Astrocyte (in vitro differentiated cells and primary cell): ENCODE measurements around the gene CD244. TPM values are rescaled to one million over a fixed set of nuclear protein-coding genes. Genes with fewer than 3 reads are reported as not detected.

ENCODE experiments used
- DNase-seq: peaks from one replicate; pipeline ENCODE4 v3.0.0-alpha.2; 2010; ENCODE audit warnings: low read depth
- FAIRE-seq: peaks from 2 replicates; lab custom pipeline; 2011; peaks lifted over from hg19 to GRCh38; lab: Jason Lieb, UNC
- H2AFZ ChIP-seq: 2 replicates; pipeline ENCODE4 v1.6.0; 2012; ENCODE audit warnings: low read depth, low read length, inconsistent platforms
- H3K27ac ChIP-seq: 2 replicates; pipeline ENCODE4 v1.5.1; 2011; ENCODE audit warnings: low read depth, low read length, inconsistent platforms
- H3K27me3 ChIP-seq: 2 replicates; pipeline ENCODE4 v1.6.0; 2011; ENCODE audit warnings: low read length, inconsistent platforms; ENCODE audit not compliant: insufficient read depth
- H3K36me3 ChIP-seq: 2 replicates; pipeline ENCODE4 v1.5.1; 2011; ENCODE audit warnings: low read length, inconsistent platforms; ENCODE audit not compliant: insufficient read depth
- H3K4me1 ChIP-seq: 2 replicates; pipeline ENCODE4 v1.5.1; 2011; ENCODE audit warnings: low read length, inconsistent platforms; ENCODE audit not compliant: insufficient read depth
- H3K4me2 ChIP-seq: 2 replicates; pipeline ENCODE4 v1.6.0; 2012; ENCODE audit warnings: low read length, inconsistent platforms
- H3K4me3 ChIP-seq: 2 replicates; pipeline ENCODE4 v1.5.1; 2011; ENCODE audit warnings: low read depth, mild to moderate bottlenecking, low read length, inconsistent platforms; ENCODE audit not compliant: insufficient read depth
- H3K79me2 ChIP-seq: 2 replicates; pipeline ENCODE4 v1.6.0; 2012; ENCODE audit warnings: mild to moderate bottlenecking, low read length, inconsistent platforms; ENCODE audit not compliant: insufficient read depth
- H3K9ac ChIP-seq: 2 replicates; pipeline ENCODE4 v1.6.0; 2012; ENCODE audit warnings: mild to moderate bottlenecking, low read length, inconsistent platforms
- H3K9me3 ChIP-seq: 2 replicates; pipeline ENCODE4 v1.5.1; 2012; ENCODE audit warnings: low read depth, mild to moderate bottlenecking, low read length, inconsistent platforms; ENCODE audit not compliant: insufficient read depth
- H4K20me1 ChIP-seq: 2 replicates; pipeline ENCODE4 v1.6.0; 2012; ENCODE audit warnings: low read length, inconsistent platforms; ENCODE audit not compliant: insufficient read depth
- H3K27ac Mint-ChIP-seq: one replicate; pipeline ENCODE4 v1.8.0; 2021; ENCODE audit warnings: mild to moderate bottlenecking, mixed read lengths; ENCODE audit not compliant: unreplicated experiment
- H3K27me3 Mint-ChIP-seq: one replicate; pipeline ENCODE4 v1.8.0; 2021; ENCODE audit warnings: low read depth, mixed read lengths; ENCODE audit not compliant: unreplicated experiment
- H3K36me3 Mint-ChIP-seq: one replicate; pipeline ENCODE4 v1.8.0; 2021; ENCODE audit warnings: low read depth, mixed read lengths; ENCODE audit not compliant: unreplicated experiment
- H3K4me1 Mint-ChIP-seq: one replicate; pipeline ENCODE4 v1.8.0; 2021; ENCODE audit warnings: low read depth, mixed read lengths; ENCODE audit not compliant: unreplicated experiment
- H3K4me3 Mint-ChIP-seq: one replicate; pipeline ENCODE4 v1.8.0; 2021; ENCODE audit warnings: mild to moderate bottlenecking, moderate library complexity, mixed read lengths; ENCODE audit not compliant: unreplicated experiment
- H3K9me3 Mint-ChIP-seq: one replicate; pipeline ENCODE4 v1.8.0; 2021; ENCODE audit warnings: mild to moderate bottlenecking, mixed read lengths; ENCODE audit not compliant: unreplicated experiment
- EZH2 ChIP-seq: IDR thresholded peaks from 2 replicates; pipeline ENCODE4 v1.6.1; 2012; ENCODE audit warnings: mild to moderate bottlenecking, low read length, inconsistent platforms; ENCODE audit not compliant: insufficient read depth
- total RNA-seq: library from RNA; stranded (reverse); gene quantifications from 2 replicates; pipeline ENCODE4 v1.2.1, GENCODE V29; 2021
- TF ChIP-seq, protein P1 (sequence below): IDR thresholded peaks from 2 replicates; pipeline ENCODE4 v1.5.1; 2011; ENCODE audit warnings: low read depth, mild to moderate bottlenecking, inconsistent platforms, low read length, moderate library complexity; ENCODE audit not compliant: insufficient read depth

Gene CD244
- total RNA-seq, 1 donor from 2014 or later, result not detected

DNA sequence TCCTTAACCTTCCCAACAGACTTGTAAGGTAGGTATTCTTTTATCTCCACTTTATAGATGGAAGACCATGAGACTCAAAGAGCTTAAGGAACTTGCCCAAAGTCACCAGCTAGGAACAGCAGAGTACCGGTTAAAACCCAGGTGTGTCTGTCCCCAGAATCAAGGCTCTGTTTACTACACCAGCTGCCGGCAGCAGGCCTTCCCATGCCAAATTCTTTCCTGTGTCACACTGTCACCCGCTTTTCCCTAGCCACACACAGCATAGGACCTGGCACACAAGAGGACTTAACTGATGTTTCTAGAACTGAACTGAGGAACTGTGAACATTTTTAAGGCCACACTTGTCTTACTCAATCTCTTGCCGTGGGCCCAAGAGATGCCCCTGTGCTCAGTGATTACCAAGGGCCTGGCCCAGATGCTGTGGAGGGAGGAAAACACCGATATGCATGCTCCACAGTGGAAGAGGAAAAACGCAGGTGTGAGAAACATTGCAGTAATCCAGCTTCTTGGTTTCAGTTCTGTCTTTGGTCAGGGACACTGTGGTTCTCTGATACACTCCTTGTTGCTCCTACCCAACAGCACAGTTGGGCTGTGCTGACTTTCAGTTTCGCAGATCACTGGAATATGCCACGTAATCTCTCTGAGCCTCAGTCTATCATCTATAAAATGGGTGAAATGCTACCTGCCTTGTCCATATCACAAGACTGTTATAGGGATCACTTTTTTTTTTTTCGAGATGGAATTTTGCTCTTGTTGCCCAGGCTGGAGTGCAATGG, 80.6 kb downstream of the CD244 start:
- Mint-ChIP-seq H3K9me3 (peaks cover 8% of the 10 kb centered on the region), H3K27me3 (peaks cover 2% of the 10 kb centered on the region), H3K27ac (no peak overlapping the region), H3K4me3 (no peak overlapping the region), H3K36me3 (no peaks in the 10 kb centered on the region), H3K4me1 (no peaks in the 10 kb centered on the region)
- Histone ChIP-seq H3K79me2 (no peaks in the 10 kb centered on the region), H3K27ac (no peak overlapping the region), H3K27me3 (no peaks in the 10 kb centered on the region), H4K20me1 (no peaks in the 10 kb centered on the region), H3K4me3 (no peak overlapping the region), H3K4me2 (no peak overlapping the region), H3K9me3 (no peaks in the 10 kb centered on the region), H3K9ac (no peak overlapping the region), H3K36me3 (no peaks in the 10 kb centered on the region), H3K4me1 (no peaks in the 10 kb centered on the region), H2AFZ (no peak overlapping the region)
- TF ChIP-seq, protein P1, sequence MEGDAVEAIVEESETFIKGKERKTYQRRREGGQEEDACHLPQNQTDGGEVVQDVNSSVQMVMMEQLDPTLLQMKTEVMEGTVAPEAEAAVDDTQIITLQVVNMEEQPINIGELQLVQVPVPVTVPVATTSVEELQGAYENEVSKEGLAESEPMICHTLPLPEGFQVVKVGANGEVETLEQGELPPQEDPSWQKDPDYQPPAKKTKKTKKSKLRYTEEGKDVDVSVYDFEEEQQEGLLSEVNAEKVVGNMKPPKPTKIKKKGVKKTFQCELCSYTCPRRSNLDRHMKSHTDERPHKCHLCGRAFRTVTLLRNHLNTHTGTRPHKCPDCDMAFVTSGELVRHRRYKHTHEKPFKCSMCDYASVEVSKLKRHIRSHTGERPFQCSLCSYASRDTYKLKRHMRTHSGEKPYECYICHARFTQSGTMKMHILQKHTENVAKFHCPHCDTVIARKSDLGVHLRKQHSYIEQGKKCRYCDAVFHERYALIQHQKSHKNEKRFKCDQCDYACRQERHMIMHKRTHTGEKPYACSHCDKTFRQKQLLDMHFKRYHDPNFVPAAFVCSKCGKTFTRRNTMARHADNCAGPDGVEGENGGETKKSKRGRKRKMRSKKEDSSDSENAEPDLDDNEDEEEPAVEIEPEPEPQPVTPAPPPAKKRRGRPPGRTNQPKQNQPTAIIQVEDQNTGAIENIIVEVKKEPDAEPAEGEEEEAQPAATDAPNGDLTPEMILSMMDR, result no peak
- no peak for TF ChIP-seq EZH2
- no peak for DNase-seq
- FAIRE-seq, result no peak

DNA sequence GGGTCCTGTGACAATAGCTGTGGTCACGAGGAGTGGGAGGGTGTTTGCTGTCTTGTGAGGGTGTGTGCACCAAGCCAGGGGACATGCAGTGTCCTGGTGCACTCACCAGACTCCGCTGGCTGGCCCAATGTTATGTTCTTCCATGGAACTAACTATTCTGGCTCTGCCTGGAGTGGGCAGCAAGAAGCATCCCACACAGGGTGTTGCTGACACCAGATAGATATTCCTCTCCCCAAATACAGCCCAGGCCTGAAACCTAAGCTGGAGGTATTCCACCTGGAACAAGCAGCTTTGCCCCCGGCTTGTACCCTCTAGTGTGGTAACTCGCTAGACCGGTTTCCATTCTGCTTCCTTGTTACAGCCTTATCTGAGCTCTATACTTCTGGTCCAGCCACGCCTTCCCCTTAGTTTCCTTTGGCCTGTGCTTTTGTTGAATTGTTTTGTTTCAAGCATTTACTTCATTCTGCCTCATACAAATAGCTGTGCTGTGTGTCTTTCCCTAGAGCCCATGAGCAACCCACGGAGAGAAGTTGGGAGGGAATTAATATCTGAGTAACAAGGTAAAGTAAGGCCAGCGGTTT, 81.4 kb downstream of the CD244 start:
- Histone ChIP-seq H3K27ac (no peak overlapping the region), H3K4me2 (no peak overlapping the region), H3K27me3 (no peaks in the 10 kb centered on the region), H3K9ac (no peak overlapping the region), H4K20me1 (no peaks in the 10 kb centered on the region), H3K36me3 (no peaks in the 10 kb centered on the region), H2AFZ (no peak overlapping the region), H3K79me2 (no peaks in the 10 kb centered on the region), H3K4me3 (no peak overlapping the region), H3K4me1 (no peaks in the 10 kb centered on the region), H3K9me3 (no peaks in the 10 kb centered on the region)
- FAIRE-seq (no peak), DNase-seq (no peak)
- Mint-ChIP-seq H3K9me3 (peaks cover 6% of the 10 kb centered on the region), H3K4me3 (no peak overlapping the region), H3K27ac (no peak overlapping the region), H3K4me1 (no peaks in the 10 kb centered on the region), H3K27me3 (peaks cover 2% of the 10 kb centered on the region), H3K36me3 (no peaks in the 10 kb centered on the region)
- no peak for TF ChIP-seq EZH2
- TF ChIP-seq, protein P1, result no peak

- no peak overlapping the region for H3K4me2 ChIP-seq
- FAIRE-seq (no peak), DNase-seq (no peak)
- no peak overlapping the region for H2AFZ ChIP-seq
- no peak overlapping the region for H3K27ac ChIP-seq
- H3K4me1 ChIP-seq, result no peaks in the 10 kb centered on the region
- no peaks in the 10 kb centered on the region for H3K27me3 ChIP-seq
- H3K4me3 ChIP-seq, result no peak overlapping the region
- Mint-ChIP-seq H3K36me3 (no peaks in the 10 kb centered on the region), H3K4me1 (no peaks in the 10 kb centered on the region), H3K27ac (no peak overlapping the region), H3K4me3 (no peak overlapping the region), H3K27me3 (peaks cover 4% of the 10 kb centered on the region), H3K9me3 (peaks cover 5% of the 10 kb centered on the region)
- H3K36me3 ChIP-seq, result no peaks in the 10 kb centered on the region
- H3K9me3 ChIP-seq, result no peaks in the 10 kb centered on the region
- no peaks in the 10 kb centered on the region for H4K20me1 ChIP-seq
- no peak overlapping the region for H3K9ac ChIP-seq
- H3K79me2 ChIP-seq, result no peaks in the 10 kb centered on the region
- TF ChIP-seq, protein P1, result no peak
- no peak for TF ChIP-seq EZH2
Measured at GRCh38 chr1:160780398-160780755, 82.3 kb downstream of the CD244 start.
